ENCODE results near the gene USP38. TPM values are rescaled to one million over a fixed set of nuclear protein-coding genes. Genes with fewer than 3 reads are reported as not detected.
A peak's percentile ranks its signal among the peaks of the same experiment; 100 is the strongest.

USP38 gene
- total and polyA plus RNA-seq, 2 donors (not counting 3 experiments of a cell fraction or from before 2014, with no cell fraction given), result 7.5 to 17.0 TPM

GRCh38 chr4:143188136-143189088, 3.7 kb downstream of the USP38 start:
- H2AFZ ChIP-seq (ENCODE audit: low read depth, low read length), result no peak overlapping the region
- dilution Hi-C loops (cut with MboI; ENCODE audit: extremely low pct_ligation_motif_present, low sequenced_read_pairs) (no loop called here), intact Hi-C loops (cut with micrococcal nuclease) (loop anchor here (5.0 to 10.0 kb wide), 3 partner anchors 344 to 1834 kb away; partner anchors contain the start of gene INPP4B)
- H3K27ac ChIP-seq (ENCODE audit: insufficient read depth, low read depth, low read length), result no peak overlapping the region
- peak overlapping the region; percentile 33 for H3K9ac ChIP-seq (replicated peaks; ENCODE audit: extremely low read depth, insufficient read depth, low read length)
- H3K4me3 ChIP-seq (replicated peaks in 1 of 3; ENCODE audit: insufficient read depth in 1 of 3, low read depth in 1 of 3, low read length in 3 of 3), result peak overlapping the region in 1 of 3 experiments; percentile 80
- TF ChIP-seq CTCF (IDR thresholded peaks at IDR 0.05; ENCODE audit: extremely low read depth in 1 of 2, insufficient read depth in 1 of 2, low read depth in 1 of 2, low read length in 2 of 2) (no peak), GATA2 (IDR thresholded peaks at IDR 0.05; ENCODE audit: insufficient read depth, insufficient read length, low read depth, low read length) (no peak), MAX (IDR thresholded peaks at IDR 0.05; ENCODE audit: insufficient read depth, insufficient read length) (no peak), POLR2AphosphoS5 (IDR thresholded peaks at IDR 0.05; ENCODE audit: insufficient read depth, low read depth, low read length) (no peak), JUN (IDR thresholded peaks at IDR 0.05; ENCODE audit: borderline replicate concordance, insufficient read depth, insufficient read length, low read depth) (no peak), EZH2 (IDR thresholded peaks at IDR 0.05; ENCODE audit: borderline replicate concordance, low read depth, low read length, severe bottlenecking) (no peak), FOS (IDR thresholded peaks at IDR 0.05; ENCODE audit: borderline replicate concordance, insufficient read depth, low read length) (no peak), POLR2A (IDR thresholded peaks at IDR 0.05; ENCODE audit: low read depth, low read length) (no peak), MYC (IDR thresholded peaks at IDR 0.05; ENCODE audit: low read depth, low read length) (no peak)
- CTCF ChIA-PET, result interaction anchor here (1.6 kb wide), 1 partner anchor 14 kb away, joined by 4 read pairs; no protein-coding TSS in a partner anchor
- H3K9me1 ChIP-seq (replicated peaks; ENCODE audit: control insufficient read depth, extremely low read depth, insufficient read depth, low read length), result no peaks in the 10 kb centered on the region
- peak overlapping the region; percentile 95 for H3K4me2 ChIP-seq (ENCODE audit: insufficient read depth, low read length)
- H4K20me1 ChIP-seq (replicated peaks; ENCODE audit: control insufficient read depth, extremely low read depth, insufficient read depth, low read length), result no peaks in the 10 kb centered on the region
- peaks cover 78% of the 10 kb centered on the region for H3K79me2 ChIP-seq (ENCODE audit: control insufficient read depth, insufficient read depth, low read length)
- POLR2A ChIA-PET, result no interaction called here
- DNase-seq (ENCODE audit: low read depth, low spot score), result peak; percentile 38
- peaks cover 36% of the 10 kb centered on the region for H3K4me1 ChIP-seq (ENCODE audit: control insufficient read depth, extremely low read depth, insufficient read depth, low read length)
- peaks cover 3 to 11% of the 10 kb centered on the region in 2 experiments for H3K36me3 ChIP-seq (ENCODE audit: control insufficient read depth in 2 of 2, extremely low read depth in 1 of 2, insufficient read depth in 2 of 2, low read length in 2 of 2)
- FAIRE-seq, result no peak
- no peaks in the 10 kb centered on the region for H3K9me3 ChIP-seq (replicated peaks; ENCODE audit: control insufficient read depth, insufficient read depth, low read length)
- H3K27me3 ChIP-seq (ENCODE audit: control insufficient read depth in 2 of 2, insufficient read depth in 2 of 2, low read length in 2 of 2), result no peaks in the 10 kb centered on the region
- no TSS peak for BruUV-seq (replicated peaks)
